GM12875 (cell line): ENCODE measurements around the gene CABLES1.

Experiments
- H3K4me3 ChIP-seq: one replicate; pipeline ENCODE4 v1.5.1; 2011; ENCODE audit warnings: low read depth, low read length, control low read depth
- CTCF ChIP-seq: IDR thresholded peaks from 2 replicates; pipeline ENCODE4 v1.5.1; 2011; ENCODE audit warnings: low read depth, mild to moderate bottlenecking, control low read depth, inconsistent platforms, low read length, moderate library complexity, borderline replicate concordance; ENCODE audit not compliant: insufficient read depth

Gene CABLES1

GRCh38 chr18:23257686-23258565 is 122.6 kb downstream of the CABLES1 start:
- TF ChIP-seq CTCF, result no peak
- H3K4me3 ChIP-seq, result no peak overlapping the region

- no peak overlapping the region for H3K4me3 ChIP-seq
- TF ChIP-seq CTCF, result no peak
These were observed 123.5 kb downstream of the CABLES1 start for GRCh38 chr18:23258566-23259469.

GRCh38 chr18:23259701-23260681 is 124.7 kb downstream of the CABLES1 start:
- no peak for TF ChIP-seq CTCF
- no peak overlapping the region for H3K4me3 ChIP-seq

- no peak for TF ChIP-seq CTCF
- H3K4me3 ChIP-seq, result no peak overlapping the region
These were observed 125.8 kb downstream of the CABLES1 start for GRCh38 chr18:23260926-23261590.

- no peak for TF ChIP-seq CTCF
- no peak overlapping the region for H3K4me3 ChIP-seq
These were observed 128.4 kb downstream of the CABLES1 start for GRCh38 chr18:23263551-23264235.
